WTC11 (cell line): ENCODE measurements around the gene CEP72. TPM values are rescaled to one million over a fixed set of nuclear protein-coding genes. Genes with fewer than 3 reads are reported as not detected.

ENCODE experiments used
- ATAC-seq: fragments of 200-7000 bp; cut with Tn5 transposase; 2 replicates; pipeline ENCODE4 v1.10.0; 2021; ENCODE audit warnings: mild to moderate bottlenecking, moderate library complexity
- CTCF ChIA-PET: fragments of 300-600 bp; sonication (Branson Sonifier 250); formaldehyde crosslinking; loops from one replicate; lab custom pipeline; 2021; ENCODE audit warnings: antibody characterized with exemption; lab: Charles Lee
- POLR2A ChIA-PET: fragments of 350-600 bp; sonication (Branson Sonifier 250); formaldehyde crosslinking; loops from one replicate; lab custom pipeline; 2021; ENCODE audit warnings: antibody characterized with exemption; lab: Charles Lee
- DNase-seq: peaks from one replicate; pipeline ENCODE4 v3.0.0; 2021; ENCODE audit warnings: low spot score
- H3K27ac Mint-ChIP-seq: 2 replicates; pipeline ENCODE4 v1.8.0; 2021; ENCODE audit warnings: mixed read lengths
- H3K27me3 Mint-ChIP-seq: 2 replicates; pipeline ENCODE4 v1.8.0; 2021; ENCODE audit warnings: low read depth, mild to moderate bottlenecking, moderate library complexity, mixed read lengths
- H3K36me3 Mint-ChIP-seq: 2 replicates; pipeline ENCODE4 v1.8.0; 2021; ENCODE audit warnings: mixed read lengths
- H3K4me1 Mint-ChIP-seq: 2 replicates; pipeline ENCODE4 v1.8.0; 2022; ENCODE audit warnings: mixed read lengths
- H3K4me3 Mint-ChIP-seq: 2 replicates; pipeline ENCODE4 v1.8.0; 2021; ENCODE audit warnings: mild to moderate bottlenecking, moderate library complexity, mixed read lengths
- H3K9me3 Mint-ChIP-seq: 2 replicates; pipeline ENCODE4 v1.8.0; 2021; ENCODE audit warnings: mixed read lengths
- AFF4 ChIP-seq: sonication (generic); formaldehyde crosslinking; IDR thresholded peaks from 2 replicates; pipeline ENCODE4 v1.8.1; 2023; ENCODE audit warnings: mild to moderate bottlenecking, missing genetic modification reagents, borderline replicate concordance
- FOXP4 ChIP-seq: sonication (generic); formaldehyde crosslinking; IDR thresholded peaks from 2 replicates; pipeline ENCODE4 v1.8.0; 2022; ENCODE audit warnings: mild to moderate bottlenecking, missing genetic modification reagents
- IRF2 ChIP-seq: sonication (generic); formaldehyde crosslinking; IDR thresholded peaks from 2 replicates; pipeline ENCODE4 v1.8.0; 2022; ENCODE audit warnings: low read depth, missing genetic modification reagents, borderline replicate concordance
- SMAD3 ChIP-seq: sonication (generic); formaldehyde crosslinking; IDR thresholded peaks from 2 replicates; pipeline ENCODE4 v1.8.0; 2022; ENCODE audit warnings: missing genetic modification reagents, mild to moderate bottlenecking, borderline replicate concordance
- ZNF425 ChIP-seq: fragments of 250-450 bp; sonication (Bioruptor Pico); conservative IDR thresholded peaks from 2 replicates; pipeline ENCODE4 v1.9.0; 2021; ENCODE audit warnings: mild to moderate bottlenecking
- total RNA-seq: library from RNA; stranded (reverse); gene quantifications from 3 replicates; pipeline ENCODE4 v1.2.3, GENCODE V29; 2021
- TF ChIP-seq, protein P1 (sequence below): fragments of 250-450 bp; sonication (Bioruptor Pico); IDR thresholded peaks from 2 replicates; pipeline ENCODE4 v1.9.0; 2021; ENCODE audit warnings: moderate library complexity, mild to moderate bottlenecking, inconsistent platforms, borderline replicate concordance
- TF ChIP-seq, protein P2 (sequence below): sonication (generic); formaldehyde crosslinking; IDR thresholded peaks from 2 replicates; pipeline ENCODE4 v1.8.1; 2022; ENCODE audit warnings: low read depth, missing genetic modification reagents, borderline replicate concordance
- TF ChIP-seq, protein P3 (sequence below): fragments of 250-450 bp; sonication (Bioruptor Pico); IDR thresholded peaks from 2 replicates; pipeline ENCODE4 v1.8.0; 2021; ENCODE audit warnings: mild to moderate bottlenecking

The CEP72 gene
- total RNA-seq, 1 experiment from 2014 or later = 26.6 TPM

DNA sequence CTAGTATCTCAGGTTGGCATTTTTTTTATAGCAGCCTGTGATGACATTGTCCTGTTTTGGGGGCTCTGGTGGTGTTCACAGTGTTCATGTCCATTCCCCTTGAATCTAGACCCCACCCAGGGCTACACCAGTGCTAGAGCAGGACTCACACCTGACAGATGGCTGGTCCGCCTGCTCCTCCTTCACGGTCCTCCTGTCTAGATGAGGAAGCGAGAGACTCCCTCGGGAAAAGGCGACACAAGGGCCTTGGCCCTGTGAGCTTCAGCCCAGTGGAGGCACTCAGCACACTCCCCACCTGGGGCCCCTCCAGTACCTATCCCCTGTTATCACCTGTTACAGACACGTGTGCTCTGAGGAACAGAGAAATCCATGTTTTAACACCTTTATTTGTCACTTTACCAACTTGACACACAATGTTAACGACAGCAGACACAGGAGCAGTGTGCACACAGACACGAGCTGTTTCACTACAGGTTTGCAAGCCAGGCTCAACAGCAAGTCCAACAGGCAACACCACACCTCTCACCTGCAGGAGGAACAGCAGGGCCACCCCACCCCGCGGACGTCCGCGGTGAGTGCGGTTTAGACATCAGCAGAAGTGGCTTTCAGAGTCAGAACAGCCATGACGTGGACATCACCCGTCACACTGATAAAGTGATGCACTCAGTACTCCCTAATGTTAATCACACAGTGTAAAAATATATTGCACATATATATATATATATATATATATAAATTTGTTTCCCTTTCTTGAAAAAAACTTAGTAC, 47.5 kb downstream of the CEP72 start (continued):
- TF ChIP-seq, protein P1, sequence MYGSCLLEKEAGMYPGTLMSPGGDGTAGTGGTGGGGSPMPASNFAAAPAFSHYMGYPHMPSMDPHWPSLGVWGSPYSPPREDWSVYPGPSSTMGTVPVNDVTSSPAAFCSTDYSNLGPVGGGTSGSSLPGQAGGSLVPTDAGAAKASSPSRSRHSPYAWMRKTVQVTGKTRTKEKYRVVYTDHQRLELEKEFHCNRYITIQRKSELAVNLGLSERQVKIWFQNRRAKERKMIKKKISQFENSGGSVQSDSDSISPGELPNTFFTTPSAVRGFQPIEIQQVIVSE = no peak
- TF ChIP-seq, protein P2, sequence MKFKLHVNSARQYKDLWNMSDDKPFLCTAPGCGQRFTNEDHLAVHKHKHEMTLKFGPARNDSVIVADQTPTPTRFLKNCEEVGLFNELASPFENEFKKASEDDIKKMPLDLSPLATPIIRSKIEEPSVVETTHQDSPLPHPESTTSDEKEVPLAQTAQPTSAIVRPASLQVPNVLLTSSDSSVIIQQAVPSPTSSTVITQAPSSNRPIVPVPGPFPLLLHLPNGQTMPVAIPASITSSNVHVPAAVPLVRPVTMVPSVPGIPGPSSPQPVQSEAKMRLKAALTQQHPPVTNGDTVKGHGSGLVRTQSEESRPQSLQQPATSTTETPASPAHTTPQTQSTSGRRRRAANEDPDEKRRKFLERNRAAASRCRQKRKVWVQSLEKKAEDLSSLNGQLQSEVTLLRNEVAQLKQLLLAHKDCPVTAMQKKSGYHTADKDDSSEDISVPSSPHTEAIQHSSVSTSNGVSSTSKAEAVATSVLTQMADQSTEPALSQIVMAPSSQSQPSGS (CRISPR knock-in tag) = no peak
- TF ChIP-seq FOXP4 (no peak), SMAD3 (CRISPR knock-in tag) (no peak), IRF2 (CRISPR knock-in tag) (no peak)

GRCh38 chr5:660491-661030, 48.4 kb downstream of the CEP72 start:
- CTCF ChIA-PET = no interaction called here
- Mint-ChIP-seq H3K4me3 (no peak overlapping the region), H3K36me3 (peaks cover 52% of the 10 kb centered on the region), H3K27ac (no peak overlapping the region), H3K4me1 (no peaks in the 10 kb centered on the region), H3K9me3 (0 out of 2 replicates have a peak, but pooled peaks cover 3% of the 10 kb centered on the region), H3K27me3 (no peaks in the 10 kb centered on the region)
- no peak for ATAC-seq
- DNase-seq = no peak
- TF ChIP-seq, protein P3, sequence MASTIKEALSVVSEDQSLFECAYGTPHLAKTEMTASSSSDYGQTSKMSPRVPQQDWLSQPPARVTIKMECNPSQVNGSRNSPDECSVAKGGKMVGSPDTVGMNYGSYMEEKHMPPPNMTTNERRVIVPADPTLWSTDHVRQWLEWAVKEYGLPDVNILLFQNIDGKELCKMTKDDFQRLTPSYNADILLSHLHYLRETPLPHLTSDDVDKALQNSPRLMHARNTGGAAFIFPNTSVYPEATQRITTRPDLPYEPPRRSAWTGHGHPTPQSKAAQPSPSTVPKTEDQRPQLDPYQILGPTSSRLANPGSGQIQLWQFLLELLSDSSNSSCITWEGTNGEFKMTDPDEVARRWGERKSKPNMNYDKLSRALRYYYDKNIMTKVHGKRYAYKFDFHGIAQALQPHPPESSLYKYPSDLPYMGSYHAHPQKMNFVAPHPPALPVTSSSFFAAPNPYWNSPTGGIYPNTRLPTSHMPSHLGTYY (CRISPR knock-in tag) = no peak
- TF ChIP-seq AFF4 (CRISPR knock-in tag) (no peak), ZNF425 (CRISPR knock-in tag) (no peak)
- POLR2A ChIA-PET = no interaction called here
